HFFc6 (cell line): ENCODE data around the gene FAM83D. TPM values are rescaled to one million over a fixed set of nuclear protein-coding genes. Genes with fewer than 3 reads are reported as not detected.

Experiments used
- DNase-seq: peaks from one replicate; pipeline ENCODE4 v3.0.0-alpha.2; 2018
- H3K27ac Mint-ChIP-seq: 2 replicates; pipeline ENCODE4 v1.8.0; 2020; ENCODE audit warnings: mild to moderate bottlenecking, mixed read lengths
- H3K27me3 Mint-ChIP-seq: 2 replicates; pipeline ENCODE4 v1.8.0; 2021; ENCODE audit warnings: mild to moderate bottlenecking, moderate library complexity, mixed read lengths; ENCODE audit not compliant: insufficient read depth
- H3K36me3 Mint-ChIP-seq: 2 replicates; pipeline ENCODE4 v1.8.0; 2021; ENCODE audit warnings: low read depth, mixed read lengths
- H3K4me1 Mint-ChIP-seq: 2 replicates; pipeline ENCODE4 v1.8.0; 2020; ENCODE audit warnings: low read depth, mixed read lengths
- H3K4me3 Mint-ChIP-seq: 2 replicates; pipeline ENCODE4 v1.8.0; 2020; ENCODE audit warnings: mild to moderate bottlenecking, moderate library complexity, mixed read lengths
- H3K9me3 Mint-ChIP-seq: 2 replicates; pipeline ENCODE4 v1.8.0; 2020; ENCODE audit warnings: mild to moderate bottlenecking, mixed read lengths
- long read RNA-seq: library from polyadenylated mRNA; unstranded; transcript quantifications from one replicate; pipeline ENCODE4 v2.0.0, GENCODE V29; 2019
- total RNA-seq, 6 experiments: library from RNA; stranded (reverse); fragmentation: NEBNext Ultra II Directional; extraction: Animal tissue kit (Norgen Biotek cat#: 25700); gene quantifications; 2 replicates in 1 of 6; 3 replicates in 5 of 6; pipeline ENCODE4 v1.2.3, GENCODE V29; 2021
- TF ChIP-seq, protein P1 (sequence below): fragments of 200-600 bp; sonication (generic); IDR thresholded peaks from 2 replicates; pipeline ENCODE4 v1.5.0; 2021; ENCODE audit warnings: antibody characterized with exemption, mild to moderate bottlenecking

FAM83D gene, protein sequence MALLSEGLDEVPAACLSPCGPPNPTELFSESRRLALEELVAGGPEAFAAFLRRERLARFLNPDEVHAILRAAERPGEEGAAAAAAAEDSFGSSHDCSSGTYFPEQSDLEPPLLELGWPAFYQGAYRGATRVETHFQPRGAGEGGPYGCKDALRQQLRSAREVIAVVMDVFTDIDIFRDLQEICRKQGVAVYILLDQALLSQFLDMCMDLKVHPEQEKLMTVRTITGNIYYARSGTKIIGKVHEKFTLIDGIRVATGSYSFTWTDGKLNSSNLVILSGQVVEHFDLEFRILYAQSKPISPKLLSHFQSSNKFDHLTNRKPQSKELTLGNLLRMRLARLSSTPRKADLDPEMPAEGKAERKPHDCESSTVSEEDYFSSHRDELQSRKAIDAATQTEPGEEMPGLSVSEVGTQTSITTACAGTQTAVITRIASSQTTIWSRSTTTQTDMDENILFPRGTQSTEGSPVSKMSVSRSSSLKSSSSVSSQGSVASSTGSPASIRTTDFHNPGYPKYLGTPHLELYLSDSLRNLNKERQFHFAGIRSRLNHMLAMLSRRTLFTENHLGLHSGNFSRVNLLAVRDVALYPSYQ
- total RNA-seq = 10 to 100 TPM; 14.2 to 31.5 (median 29.2) TPM
- long read RNA-seq, transcript FAM83D-201 (4 exons, 2,475 nt) = major isoform, 22 of 26 reads
- long read RNA-seq, partial matches to known transcripts = 2 of 26 reads
- long read RNA-seq, other reads (novel, unspliced or antisense) = 2 of 26 reads

DNA sequence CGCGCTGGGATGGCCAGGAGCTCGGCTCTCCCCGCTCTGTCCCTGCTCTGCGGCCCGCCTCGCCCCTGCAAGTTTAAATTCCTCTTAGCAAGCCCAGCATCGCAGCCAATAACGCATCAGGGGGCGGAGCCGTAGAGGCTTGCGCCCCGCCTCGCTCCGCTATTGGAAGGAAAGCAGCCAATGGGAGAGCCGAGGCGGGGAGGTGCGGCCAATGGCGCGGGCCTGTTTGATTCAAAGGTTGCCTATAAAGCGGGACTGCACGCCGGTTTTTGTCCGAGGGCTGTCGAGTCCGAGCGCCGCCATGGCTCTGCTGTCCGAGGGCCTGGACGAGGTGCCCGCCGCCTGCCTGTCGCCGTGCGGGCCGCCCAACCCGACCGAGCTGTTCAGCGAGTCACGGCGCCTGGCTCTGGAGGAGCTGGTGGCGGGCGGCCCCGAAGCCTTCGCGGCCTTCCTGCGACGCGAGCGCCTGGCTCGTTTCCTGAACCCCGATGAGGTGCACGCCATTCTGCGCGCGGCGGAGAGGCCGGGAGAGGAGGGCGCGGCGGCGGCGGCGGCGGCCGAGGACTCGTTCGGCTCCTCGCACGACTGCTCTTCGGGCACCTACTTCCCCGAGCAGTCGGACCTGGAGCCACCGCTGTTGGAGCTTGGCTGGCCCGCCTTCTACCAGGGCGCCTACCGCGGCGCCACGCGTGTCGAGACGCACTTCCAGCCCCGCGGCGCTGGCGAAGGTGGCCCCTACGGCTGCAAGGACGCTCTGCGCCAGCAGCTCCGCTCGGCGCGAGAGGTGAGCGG, at the start of gene FAM83D:
TSS of gene FAM83D (plus strand) at position 276 of the 792 bp plus-strand sequence. CDS start at position 302, 26 bp downstream.
- TF ChIP-seq, protein P1, sequence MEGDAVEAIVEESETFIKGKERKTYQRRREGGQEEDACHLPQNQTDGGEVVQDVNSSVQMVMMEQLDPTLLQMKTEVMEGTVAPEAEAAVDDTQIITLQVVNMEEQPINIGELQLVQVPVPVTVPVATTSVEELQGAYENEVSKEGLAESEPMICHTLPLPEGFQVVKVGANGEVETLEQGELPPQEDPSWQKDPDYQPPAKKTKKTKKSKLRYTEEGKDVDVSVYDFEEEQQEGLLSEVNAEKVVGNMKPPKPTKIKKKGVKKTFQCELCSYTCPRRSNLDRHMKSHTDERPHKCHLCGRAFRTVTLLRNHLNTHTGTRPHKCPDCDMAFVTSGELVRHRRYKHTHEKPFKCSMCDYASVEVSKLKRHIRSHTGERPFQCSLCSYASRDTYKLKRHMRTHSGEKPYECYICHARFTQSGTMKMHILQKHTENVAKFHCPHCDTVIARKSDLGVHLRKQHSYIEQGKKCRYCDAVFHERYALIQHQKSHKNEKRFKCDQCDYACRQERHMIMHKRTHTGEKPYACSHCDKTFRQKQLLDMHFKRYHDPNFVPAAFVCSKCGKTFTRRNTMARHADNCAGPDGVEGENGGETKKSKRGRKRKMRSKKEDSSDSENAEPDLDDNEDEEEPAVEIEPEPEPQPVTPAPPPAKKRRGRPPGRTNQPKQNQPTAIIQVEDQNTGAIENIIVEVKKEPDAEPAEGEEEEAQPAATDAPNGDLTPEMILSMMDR = peak; percentile 63
- Mint-ChIP-seq H3K36me3 (peaks cover 12% of the 10 kb centered on the region; the same call in 1 of the 2 replicates), H3K27ac (peak within 1 kb of the TSS; percentile 75), H3K4me1 (peaks cover 31% of the 10 kb centered on the region), H3K9me3 (no peaks in the 10 kb centered on the region), H3K4me3 (peak within 1 kb of the TSS; percentile 92), H3K27me3 (peaks cover 3% of the 10 kb centered on the region)
- peak; percentile 97 for DNase-seq

DNA sequence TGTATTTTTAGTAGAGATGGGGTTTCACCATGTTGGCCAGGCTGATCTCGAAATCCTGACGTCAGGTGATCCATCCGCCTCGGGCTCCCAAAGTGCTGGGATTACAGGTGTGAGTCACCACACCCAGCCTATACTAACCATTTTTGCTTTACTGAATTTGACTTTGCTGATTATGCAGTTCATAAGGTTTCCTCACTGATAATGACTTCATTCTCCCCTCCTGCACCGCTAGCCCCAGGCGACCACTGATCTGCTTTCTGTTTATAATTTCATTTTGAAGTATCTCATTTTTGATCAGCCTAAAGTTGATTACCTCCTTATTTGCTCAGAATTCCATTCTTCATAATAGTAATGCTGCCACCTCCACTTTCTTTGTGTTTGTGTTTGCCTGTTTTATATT, 48.7 kb upstream of the FAM83D start:
- Mint-ChIP-seq H3K4me3 (no peak overlapping the region), H3K27me3 (peaks cover 36% of the 10 kb centered on the region), H3K4me1 (peaks cover under 1% of the 10 kb centered on the region), H3K27ac (no peak overlapping the region), H3K9me3 (no peaks in the 10 kb centered on the region), H3K36me3 (no peaks in the 10 kb centered on the region)
- no peak for DNase-seq
- TF ChIP-seq, protein P1 = no peak

DNA sequence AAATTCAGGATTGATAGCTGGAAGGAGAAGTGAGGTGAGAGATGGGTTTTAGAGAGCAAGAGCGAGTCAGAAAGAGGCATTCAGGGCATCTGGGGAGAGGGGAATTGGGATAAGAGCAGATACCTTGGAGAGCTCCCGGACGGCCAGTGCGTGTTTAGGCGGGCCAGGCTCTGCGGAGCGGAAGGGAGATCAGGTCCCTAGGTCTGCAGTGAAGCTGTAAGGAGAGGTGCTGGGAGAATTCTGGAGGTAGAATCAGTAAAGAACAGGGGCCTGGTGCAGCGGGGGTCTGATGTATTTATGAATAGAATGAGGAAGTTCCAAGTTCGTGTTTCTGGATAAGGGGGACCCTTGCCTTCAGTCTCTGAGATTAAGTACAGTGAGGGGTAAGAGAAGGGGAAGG, 47.4 kb upstream of the FAM83D start:
- no peak for DNase-seq
- no peak overlapping the region for H3K4me3 Mint-ChIP-seq
- H3K27ac Mint-ChIP-seq = no peak overlapping the region
- TF ChIP-seq, protein P1 = no peak
- H3K4me1 Mint-ChIP-seq = peaks cover 7% of the 10 kb centered on the region
- H3K9me3 Mint-ChIP-seq = no peaks in the 10 kb centered on the region
- no peaks in the 10 kb centered on the region for H3K36me3 Mint-ChIP-seq
- H3K27me3 Mint-ChIP-seq = peaks cover 40% of the 10 kb centered on the region

DNA sequence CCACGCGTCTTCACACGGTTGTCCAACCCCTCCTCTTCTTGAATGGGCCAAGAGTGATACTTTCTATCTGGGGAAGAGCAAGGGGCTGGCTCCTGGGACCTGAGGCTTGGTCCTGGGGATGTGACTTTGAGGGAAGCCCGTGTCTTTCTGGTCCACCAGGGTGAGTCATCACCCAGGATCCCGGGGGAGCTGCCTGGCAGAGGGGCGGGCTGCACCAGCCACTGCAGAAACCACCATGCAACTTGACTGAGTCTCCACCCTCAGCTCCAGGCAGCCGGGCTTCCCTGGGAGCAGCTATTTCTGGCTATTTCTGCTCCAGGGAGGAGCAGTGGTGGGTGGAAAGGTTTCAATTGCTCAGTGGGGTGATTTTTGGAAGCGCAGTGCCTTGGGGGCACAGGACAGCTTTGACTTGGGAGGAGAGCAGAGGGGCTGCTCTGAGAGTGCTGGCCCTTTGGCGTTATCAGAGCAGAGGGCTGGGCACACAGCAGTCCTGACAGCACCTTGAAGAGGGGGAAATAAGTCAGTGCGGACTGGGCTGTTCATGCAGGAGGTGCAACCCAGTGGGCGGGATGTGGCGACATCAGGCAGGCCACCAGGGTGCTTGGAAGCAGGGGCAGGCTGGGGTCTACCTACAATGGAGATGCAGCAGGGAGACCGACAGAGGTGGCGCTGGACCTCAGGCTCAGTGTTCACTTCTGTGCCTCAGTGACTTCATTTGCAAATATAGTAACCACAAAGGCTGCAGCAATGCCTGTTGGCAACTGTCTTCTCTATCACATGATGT, 45.1 kb upstream of the FAM83D start:
- Mint-ChIP-seq H3K36me3 (no peaks in the 10 kb centered on the region), H3K4me3 (no peak overlapping the region), H3K27me3 (peaks cover 27% of the 10 kb centered on the region), H3K27ac (no peak overlapping the region), H3K9me3 (no peaks in the 10 kb centered on the region), H3K4me1 (peaks cover 7% of the 10 kb centered on the region)
- no peak for DNase-seq
- TF ChIP-seq, protein P1 = no peak
